Kidney tubule cell (primary cell): ENCODE data around the gene GRIA1.

Experiments
- DNase-seq: peaks from one replicate; pipeline ENCODE4 v3.0.0-alpha.2; 2018; ENCODE audit warnings: low spot score

GRIA1 gene

DNA sequence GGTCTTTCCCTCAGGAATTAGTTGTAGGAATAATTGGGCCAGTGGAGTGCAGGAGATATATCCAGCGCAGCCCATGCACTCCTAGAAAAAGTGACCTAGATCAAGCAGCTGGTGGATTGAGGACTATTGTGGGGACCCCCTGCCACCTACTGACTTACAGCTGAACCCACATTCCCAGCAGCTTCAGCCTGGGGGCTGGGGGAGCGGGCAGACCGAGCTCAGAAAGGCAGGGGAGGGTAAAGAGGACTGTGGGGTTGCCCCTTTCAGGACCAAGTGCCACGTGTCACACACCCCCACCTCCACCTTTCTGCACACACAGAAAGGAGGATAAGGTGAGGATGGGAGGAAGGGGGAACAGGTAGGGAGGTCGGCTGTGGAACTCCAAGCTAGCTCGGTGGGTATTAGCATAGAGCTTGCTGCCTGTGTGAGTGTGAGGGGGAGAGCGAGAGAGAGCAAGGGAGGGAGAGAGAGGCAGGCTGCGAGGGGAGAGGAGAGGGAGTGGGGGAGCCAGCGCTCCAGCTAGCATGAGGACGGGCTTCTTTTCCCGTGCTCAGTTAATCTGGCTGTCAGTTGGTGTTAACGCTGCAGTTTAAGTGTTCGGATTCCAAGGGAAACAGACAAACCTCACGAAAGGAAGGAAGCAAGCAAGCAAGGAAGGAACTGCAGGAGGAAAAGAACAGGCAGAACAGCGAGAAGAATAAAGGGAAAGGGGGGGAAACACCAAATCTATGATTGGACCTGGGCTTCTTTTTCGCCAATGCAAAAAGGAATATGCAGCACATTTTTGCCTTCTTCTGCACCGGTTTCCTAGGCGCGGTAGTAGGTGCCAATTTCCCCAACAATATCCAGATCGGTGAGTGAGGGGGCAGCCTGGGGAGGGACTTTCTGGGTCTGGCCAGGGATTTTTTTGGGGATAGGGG is at the start of gene GRIA1:
Gene GRIA1 (plus strand): TSS at position 553 of the 920 bp plus-strand sequence.
- DNase-seq, result no peak

- no peak for DNase-seq
Measured at GRCh38 chr5:153445875-153446579, 44.4 kb upstream of the GRIA1 start.

DNA sequence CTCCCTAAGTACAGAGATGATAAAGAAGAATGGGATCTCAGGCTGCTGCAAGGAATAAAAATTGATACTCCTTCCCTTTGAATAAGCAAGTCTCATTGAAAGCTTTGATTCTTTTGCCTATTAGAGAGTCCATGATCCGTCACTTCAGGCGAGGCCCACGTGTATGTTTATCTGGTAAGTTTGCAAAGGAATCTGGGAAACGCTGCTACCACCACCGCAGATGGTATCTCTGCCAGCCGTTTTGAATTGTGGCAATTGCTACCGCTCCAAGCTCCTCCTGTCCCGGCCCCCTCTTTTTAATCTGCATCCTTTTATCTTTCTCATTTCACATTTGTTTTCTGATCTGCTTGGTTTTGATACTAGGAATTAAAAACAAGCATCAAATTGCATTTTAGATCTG is 42.9 kb upstream of the GRIA1 start:
- DNase-seq, result no peak

DNA sequence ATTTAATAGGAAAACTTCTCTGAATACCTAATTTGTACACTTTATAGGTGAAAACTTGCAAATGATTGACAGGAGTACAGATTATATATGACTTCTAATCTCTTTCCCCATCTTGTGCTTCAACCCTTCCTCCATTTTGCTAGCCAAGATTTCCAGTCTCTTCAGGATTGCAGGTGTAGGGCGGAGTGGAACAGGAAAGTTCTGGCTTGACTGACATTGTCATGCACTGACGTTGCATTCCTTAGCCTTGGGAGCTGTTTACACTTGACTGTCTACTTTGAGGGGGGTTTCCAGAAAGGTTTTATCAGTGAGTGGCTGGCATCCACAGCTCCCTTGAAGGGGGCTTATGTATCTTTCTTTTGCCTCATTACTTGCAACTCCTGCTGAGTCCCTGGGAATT is 34.1 kb upstream of the GRIA1 start:
- peak; percentile 61 for DNase-seq

GRCh38 chr5:153456993-153457392 is 33.5 kb upstream of the GRIA1 start:
- DNase-seq, result peak; percentile 74

- no peak for DNase-seq
Measured at GRCh38 chr5:153458268-153458667, 32.2 kb upstream of the GRIA1 start.

DNA sequence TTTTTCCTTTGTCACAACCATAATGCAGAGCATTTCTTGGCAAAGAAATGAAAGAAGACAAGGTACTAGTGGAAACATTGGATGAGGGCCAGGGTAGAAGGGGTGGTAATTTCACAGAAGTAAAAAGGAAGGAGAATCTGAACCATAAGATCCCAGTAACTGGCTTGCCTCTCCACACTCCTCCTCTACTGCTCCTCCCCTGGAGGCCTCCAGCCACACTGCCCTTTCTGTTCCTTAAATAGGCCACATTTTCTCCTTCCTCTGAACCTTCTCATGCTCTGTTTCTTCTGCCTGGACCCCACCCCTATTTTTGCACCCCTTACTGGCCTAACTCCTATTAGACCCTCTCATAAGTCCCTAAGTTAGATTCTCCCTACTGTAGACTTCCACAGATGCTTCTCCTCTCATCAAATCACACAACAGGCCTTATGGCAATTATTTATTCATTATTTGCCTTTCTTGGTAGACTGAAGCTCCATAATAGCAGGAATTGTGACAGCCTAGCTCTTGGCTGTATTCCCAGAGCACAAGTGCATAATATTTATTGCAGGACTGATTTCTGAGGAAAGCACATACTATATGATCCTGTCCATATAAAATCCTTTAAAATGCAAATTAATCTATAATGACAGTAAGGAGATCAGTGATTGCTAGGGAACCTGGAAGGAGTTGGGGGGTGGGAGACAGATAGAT is 31.3 kb upstream of the GRIA1 start:
- no peak for DNase-seq

GRCh38 chr5:153460421-153460820 is 30.0 kb upstream of the GRIA1 start:
- DNase-seq, result no peak

DNA sequence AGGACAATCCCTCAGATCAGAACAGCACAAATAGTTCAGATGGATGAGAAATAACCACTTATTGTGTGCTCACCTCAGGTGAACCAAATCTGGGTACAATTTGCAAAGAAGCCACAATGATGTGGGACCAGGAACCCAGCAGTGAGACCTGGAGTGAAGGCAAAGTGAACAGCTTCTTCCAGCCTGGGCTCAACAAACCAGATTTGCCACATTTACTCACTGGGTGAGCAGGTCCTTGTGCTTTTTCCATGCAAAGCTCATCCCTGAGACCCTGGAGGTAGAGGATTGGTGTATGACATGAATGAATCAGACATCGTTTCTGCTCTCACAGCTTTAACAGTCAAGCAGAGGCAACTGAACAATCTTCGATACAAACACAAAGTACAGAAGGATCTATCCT is 29.1 kb upstream of the GRIA1 start:
- no peak for DNase-seq

GRCh38 chr5:153463806-153464205 is 26.7 kb upstream of the GRIA1 start:
- DNase-seq, result peak; percentile 69

DNA sequence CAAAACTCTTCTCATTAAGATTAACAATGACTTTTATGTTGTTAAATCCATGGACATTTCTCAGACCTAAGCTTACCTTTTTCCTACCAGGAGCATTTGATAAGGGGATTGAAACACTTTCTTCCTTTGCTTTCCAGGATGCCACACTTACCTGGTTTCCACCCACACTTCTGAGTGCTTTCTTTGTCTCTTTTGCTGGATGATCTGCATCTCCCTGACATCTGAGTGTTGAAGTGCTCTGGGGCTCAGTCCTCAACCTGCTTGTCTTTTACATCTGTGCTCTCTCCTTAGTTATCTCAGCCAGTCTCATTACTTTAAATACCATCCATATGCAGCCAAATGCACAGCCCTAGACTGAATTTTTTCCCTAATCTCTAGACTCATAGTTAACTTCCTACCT is 22.9 kb upstream of the GRIA1 start:
- DNase-seq, result no peak

GRCh38 chr5:153469423-153469822 is 21.0 kb upstream of the GRIA1 start:
- DNase-seq, result peak; percentile 43

DNA sequence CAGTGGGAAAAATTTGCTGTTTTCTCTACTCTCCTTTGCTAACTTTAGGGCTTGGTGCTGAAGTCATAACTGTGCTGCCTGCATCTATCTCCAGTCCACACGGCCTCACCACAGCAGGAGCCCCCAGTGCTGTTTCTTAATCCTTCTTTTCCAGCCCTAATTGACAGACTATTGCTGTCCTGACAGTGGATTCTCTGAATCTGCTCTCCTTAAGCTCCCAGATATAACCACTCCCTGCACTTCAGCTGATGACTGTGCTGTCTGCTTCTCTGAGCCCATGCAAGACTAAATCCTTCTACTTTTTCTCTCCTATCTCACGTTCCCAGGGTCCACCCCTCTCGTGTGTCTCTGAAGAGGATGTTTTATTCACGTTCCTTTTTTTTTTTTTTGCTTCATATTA is 19.7 kb upstream of the GRIA1 start:
- DNase-seq, result no peak

DNA sequence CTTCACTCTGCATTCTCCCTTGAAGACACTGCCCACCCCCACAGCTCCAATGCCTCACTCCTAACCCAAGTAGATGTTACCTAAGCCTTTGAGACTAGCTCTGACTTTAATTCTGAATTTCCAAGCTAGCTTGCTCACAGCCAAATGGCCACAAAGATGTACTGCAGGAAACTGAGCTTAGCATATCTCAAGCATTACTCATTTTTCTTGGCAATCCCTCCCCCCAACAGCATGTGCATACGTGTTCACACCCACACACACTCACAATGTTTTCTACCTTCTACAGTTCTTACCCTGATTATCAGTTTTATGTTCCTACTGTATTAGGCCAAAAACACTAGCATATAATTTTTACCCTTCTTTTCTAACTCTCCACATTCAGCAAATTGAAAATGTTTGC is 13.7 kb upstream of the GRIA1 start:
- DNase-seq, result peak; percentile 83

GRCh38 chr5:153480401-153480800 is 10.1 kb upstream of the GRIA1 start:
- DNase-seq, result peak; percentile 93

DNA sequence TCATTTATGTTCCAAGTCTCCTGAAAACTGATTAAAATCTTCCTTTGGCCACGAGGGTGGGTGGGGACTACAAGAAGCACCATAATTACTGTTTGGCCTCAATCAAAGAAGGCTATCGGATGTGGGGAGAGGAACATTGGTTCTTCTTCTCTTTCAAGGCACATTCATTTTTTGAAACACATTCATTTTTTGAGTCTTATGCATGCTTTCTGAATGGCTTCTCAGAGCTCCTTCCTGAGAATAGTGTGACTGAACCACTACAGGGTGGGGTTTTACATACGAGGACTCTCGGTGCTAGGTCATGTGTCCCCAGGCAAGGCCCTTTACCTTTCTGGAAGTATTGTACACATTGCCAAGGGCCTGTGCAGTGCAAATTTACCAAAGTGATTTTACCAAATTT is 7.0 kb upstream of the GRIA1 start:
- DNase-seq, result no peak

DNA sequence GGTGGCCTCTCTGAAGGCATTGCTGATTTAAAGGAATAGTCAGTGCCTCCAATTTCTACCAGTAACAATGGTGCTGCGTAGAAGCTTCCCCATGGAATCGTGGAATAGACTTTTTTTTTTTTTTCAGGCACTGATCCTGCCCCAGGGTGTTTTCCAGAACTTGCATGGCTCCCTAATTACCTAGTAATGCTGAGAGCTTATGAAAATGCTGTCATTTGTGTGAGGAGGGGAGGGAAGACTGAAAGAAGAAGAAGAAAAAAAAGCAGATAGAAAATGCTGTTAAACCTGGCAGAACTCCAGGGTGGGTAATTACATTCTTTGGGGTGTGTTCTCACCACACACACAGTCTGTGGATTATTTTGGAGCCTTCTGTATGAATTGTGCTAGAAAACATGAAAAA is 4.8 kb upstream of the GRIA1 start:
- DNase-seq, result no peak

GRCh38 chr5:153486771-153487170 is 3.7 kb upstream of the GRIA1 start:
- DNase-seq, result no peak

DNA sequence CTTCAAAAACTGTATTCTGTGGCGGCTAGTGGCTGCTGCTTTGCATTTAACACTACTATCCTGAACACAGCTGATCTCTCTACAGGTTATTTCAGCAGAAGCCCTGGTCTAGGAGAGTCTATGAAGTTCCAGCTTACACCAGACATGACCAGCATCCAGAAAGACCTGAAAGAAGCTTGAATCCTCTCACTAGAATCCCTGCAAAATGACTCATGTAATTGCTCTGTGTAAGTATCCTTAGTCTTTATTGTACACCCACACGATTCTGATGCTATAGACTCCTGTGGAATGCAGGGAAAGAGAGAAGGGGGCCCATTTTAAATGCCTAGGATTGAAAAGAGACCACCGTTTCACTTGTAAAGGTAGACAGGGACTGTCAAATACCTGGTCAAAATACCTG is 859 bp upstream of the GRIA1 start:
- DNase-seq, result no peak

DNA sequence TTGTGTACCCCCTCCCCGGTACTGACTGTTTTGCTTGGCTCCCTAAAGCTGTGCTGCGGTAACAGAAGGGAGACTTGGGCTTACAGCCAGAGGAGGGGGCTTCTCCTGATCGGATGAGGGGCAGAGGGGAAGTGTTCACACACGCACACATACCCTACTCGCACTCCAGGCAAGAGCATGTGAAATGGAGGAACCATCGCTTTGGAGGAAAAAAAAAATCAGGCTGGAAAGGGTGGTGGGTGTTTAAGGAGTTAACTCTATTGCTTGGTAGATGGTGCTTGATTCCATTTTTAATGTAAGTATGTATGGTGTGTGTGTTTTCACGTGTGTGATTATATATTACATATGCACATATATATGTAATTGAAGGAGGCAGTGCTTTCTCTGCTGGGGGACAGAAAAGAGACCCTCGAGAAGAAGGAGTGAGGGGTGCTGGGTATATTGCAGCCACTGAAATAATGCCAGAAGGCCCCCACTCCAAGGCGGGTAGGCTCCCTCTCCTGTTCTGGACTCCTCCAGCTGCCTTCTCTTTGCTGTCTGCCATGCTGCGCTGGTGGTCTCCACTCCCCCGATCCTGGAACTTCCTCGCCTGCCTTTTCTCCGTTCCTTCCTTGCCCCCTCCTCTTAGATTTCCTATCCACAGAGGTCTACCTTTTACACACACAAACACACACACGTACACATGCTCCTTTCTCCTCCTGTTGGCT is 721 bp downstream of the GRIA1 start:
- no peak for DNase-seq

DNA sequence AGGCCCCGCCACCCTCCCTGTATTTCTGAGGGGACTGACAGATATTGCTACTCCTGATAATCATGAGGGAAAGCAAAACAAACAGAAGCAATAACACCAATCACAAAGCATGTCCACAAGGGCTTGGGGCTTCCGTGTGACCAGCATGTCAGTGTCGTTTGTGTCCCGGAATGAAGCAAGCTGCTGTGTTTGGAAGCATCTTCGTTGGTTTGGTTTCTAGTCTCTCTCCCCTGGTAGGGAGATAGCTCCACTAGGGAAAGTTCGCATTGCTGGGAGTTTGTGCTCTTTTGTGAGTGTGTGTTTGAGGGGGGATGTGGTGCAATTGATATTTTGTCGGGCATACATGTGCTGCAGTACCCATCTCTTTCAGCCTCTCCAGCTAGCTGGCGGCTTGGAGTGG is 1.4 kb downstream of the GRIA1 start:
- DNase-seq, result no peak

DNA sequence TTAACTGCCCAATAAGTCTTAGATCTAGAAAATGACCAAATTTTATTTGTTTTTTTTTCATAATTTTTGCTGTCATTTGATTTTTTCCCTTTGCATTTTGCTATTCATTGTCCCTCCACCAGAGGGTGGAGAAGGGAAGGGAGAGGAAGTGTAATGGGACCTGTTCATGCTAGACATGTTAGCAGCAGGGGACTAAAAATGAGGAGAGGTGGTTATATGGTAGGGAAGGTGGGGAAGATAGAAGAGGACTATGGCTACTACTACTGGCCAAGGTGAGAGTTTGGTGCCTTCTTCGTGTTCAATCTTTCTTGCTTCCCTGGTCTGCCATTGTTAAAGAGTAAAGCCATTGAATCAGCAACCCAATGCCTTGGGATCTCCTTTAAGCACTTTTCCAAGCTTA is 6.4 kb downstream of the GRIA1 start:
- peak; percentile 42 for DNase-seq
